Fibroblast of lung (primary cell): ENCODE measurements around the gene CLDN7.

Experiments
- CTCF ChIP-seq, 2 donors: IDR thresholded peaks in 1 of 2; conservative IDR thresholded peaks in 1 of 2; 1 replicate in 1 of 2; 2 replicates in 1 of 2; pipeline ENCODE4 v1.5.1; 2011 to 2012; ENCODE audit warnings: low read length in 2 of 2, control low read depth in 1 of 2, inconsistent platforms in 1 of 2, low read depth in 1 of 2, mild to moderate bottlenecking in 1 of 2
- EZH2 ChIP-seq: IDR thresholded peaks from 2 replicates; pipeline ENCODE4 v1.5.1; 2012; ENCODE audit warnings: low read length, control low read depth, mild to moderate bottlenecking; ENCODE audit errors: missing control alignments

DNA sequence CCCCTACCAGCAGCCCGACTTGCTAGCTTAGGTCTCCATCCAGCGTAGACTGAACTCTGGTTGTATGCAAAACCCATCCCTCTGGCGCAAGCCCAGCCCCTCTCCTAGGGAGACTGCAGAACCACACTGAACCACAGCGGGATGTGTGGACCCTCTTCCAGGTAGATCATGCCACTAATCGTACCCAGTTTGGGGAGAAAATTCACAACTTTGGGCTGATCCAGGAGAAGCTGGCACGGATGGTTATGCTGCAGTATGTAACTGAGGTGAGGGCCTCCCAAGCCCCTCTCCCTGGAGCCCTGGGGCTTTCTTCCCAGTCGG is 39.3 kb downstream of the CLDN7 start:
- TF ChIP-seq CTCF (conservative IDR thresholded peaks at IDR 0.05 in 1 of 2, IDR thresholded peaks at IDR 0.05 in 1 of 2; ENCODE audit: low read depth in 1 of 2, low read length in 2 of 2) = no peak
- TF ChIP-seq EZH2 = no peak
